Stimulated activated effector memory CD8-positive, alpha-beta T cell treated with anti-CD3 and anti-CD28 coated beads, Interleukin-12 subunit alpha, Interleukin-12 subunit beta, amount 100 ng/mL, for 72 hours (primary cell): ENCODE data around the gene ESYT2.
A peak's percentile ranks its signal among the peaks of the same experiment; 100 is the strongest.
"Not testable (repeated sequence)": the region's sequence is repeated elsewhere in the genome, so short reads cannot be mapped to it uniquely, and the experiment has no call there.

Source experiments
- ATAC-seq: fragments of 150-1000 bp; cut with Tn5 transposase; 2 replicates; pipeline ENCODE4 v1.10.0; 2021
- DNase-seq, 2 donors: peaks; one replicate each; pipeline ENCODE4 v3.0.0; 2021 to 2022; ENCODE audit warnings: low spot score in 2 of 2
- H3K27ac Mint-ChIP-seq: one replicate; pipeline ENCODE4 v1.8.0; 2022; ENCODE audit warnings: mild to moderate bottlenecking, mixed read lengths
- H3K36me3 Mint-ChIP-seq: one replicate; pipeline ENCODE4 v1.8.0; 2022; ENCODE audit warnings: mild to moderate bottlenecking, mixed read lengths
- H3K4me1 Mint-ChIP-seq: one replicate; pipeline ENCODE4 v1.8.0; 2022; ENCODE audit warnings: mixed read lengths
- H3K4me3 Mint-ChIP-seq: one replicate; pipeline ENCODE4 v1.8.0; 2022; ENCODE audit warnings: mild to moderate bottlenecking, mixed read lengths
- H3K9me3 Mint-ChIP-seq: one replicate; pipeline ENCODE4 v1.8.0; 2022; ENCODE audit warnings: mixed read lengths

Gene ESYT2

DNA sequence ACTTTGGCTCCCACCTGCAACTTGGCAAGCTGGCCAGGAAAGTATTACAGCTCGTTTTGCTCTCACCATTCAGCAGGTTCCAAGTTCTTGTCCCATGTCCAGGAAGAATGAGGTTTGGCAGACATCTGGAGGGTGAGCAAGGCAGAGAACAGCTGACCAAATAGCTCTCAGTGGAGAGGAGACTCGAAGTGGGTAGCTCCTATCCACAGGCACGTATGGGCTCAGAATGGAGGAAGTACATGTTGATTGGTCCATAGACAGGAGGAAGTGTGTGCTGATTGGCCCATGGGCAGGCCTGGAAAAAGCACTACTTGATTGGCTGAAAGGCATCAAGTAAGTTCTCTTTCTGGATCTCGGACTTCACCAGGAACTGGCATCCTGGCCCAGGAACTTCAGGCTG, 121.7 kb downstream of the ESYT2 start:
- H3K9me3 Mint-ChIP-seq, result peaks cover 5% of the 10 kb centered on the region
- peak overlapping the region; percentile 9 for H3K27ac Mint-ChIP-seq
- DNase-seq (no peak), ATAC-seq (no peak)
- H3K4me3 Mint-ChIP-seq, result no peak overlapping the region
- peaks cover 10% of the 10 kb centered on the region for H3K36me3 Mint-ChIP-seq
- peaks cover 42% of the 10 kb centered on the region for H3K4me1 Mint-ChIP-seq

DNA sequence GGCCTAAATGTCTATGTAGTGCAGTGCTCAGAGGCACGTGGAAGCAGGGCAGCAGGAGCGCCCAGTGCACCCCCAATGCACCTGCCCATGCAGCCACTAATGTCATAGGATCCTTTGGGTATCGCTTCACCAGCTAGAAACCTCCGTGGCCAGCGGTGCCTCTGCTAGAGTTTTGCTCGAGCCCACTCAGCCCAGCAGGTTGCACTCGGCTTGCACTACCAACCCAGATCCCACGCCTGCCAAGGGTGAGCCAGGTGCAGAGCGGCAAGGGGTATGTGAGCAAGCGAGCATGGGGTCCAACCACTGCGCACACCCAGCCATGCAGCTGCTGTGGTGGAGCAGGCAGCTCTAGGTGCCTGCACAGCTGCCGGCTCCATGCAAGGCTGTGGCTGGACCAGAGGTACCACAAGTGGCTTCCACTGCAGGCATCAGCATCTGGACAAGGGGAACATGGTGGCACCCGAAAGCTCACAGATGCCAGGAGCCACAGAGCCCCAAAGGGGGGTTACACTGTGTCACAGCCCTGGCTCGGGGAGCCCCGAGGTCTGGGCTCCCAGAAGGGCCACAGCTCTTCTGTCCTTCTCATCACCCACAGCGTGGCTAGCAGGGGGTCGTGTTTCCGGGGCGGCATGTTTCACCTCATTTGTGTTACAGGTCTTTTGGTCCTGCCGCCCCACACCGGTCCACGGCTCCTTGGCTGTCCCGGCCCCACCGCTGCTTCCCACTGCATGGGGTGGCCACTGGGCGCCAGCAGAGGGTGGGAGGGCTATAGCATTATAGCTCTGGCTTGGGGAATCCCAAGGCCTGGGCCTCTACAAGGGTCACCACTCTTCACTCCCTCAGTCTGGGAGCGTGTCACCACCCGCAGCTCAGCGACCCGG, 122.4 kb downstream of the ESYT2 start:
- H3K27ac Mint-ChIP-seq, result no peak overlapping the region
- H3K9me3 Mint-ChIP-seq, result peaks cover 5% of the 10 kb centered on the region
- H3K36me3 Mint-ChIP-seq, result peaks cover 16% of the 10 kb centered on the region
- no peak for ATAC-seq
- H3K4me1 Mint-ChIP-seq, result peaks cover 36% of the 10 kb centered on the region
- peak overlapping the region; percentile 82 for H3K4me3 Mint-ChIP-seq
- no peak for DNase-seq

DNA sequence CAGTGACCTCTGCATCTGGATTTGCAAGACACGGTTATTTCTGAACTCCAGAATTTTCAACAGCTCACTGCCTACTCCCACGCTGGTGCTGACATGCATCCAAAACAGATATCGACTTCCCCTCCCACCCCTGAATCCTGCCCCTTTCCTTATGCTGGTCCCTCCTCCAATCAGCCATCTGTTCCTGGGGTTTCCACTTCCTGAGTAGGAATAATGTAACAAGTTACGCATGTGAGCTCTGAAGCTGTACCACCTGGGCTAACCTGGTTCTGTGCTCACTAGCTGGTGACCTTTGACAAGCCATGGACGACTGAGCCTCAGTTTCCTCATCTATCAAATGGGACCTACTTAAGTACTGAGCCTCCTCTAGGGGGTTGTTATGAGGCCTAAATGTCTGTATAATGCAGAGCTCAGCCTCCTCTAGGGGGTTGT, 123.0 kb downstream of the ESYT2 start:
- DNase-seq (no peak), ATAC-seq (no peak)
- Mint-ChIP-seq H3K9me3 (peaks cover 5% of the 10 kb centered on the region), H3K4me1 (peaks cover 36% of the 10 kb centered on the region), H3K4me3 (peak overlapping the region; percentile 82), H3K27ac (no peak overlapping the region), H3K36me3 (peaks cover 23% of the 10 kb centered on the region)

DNA sequence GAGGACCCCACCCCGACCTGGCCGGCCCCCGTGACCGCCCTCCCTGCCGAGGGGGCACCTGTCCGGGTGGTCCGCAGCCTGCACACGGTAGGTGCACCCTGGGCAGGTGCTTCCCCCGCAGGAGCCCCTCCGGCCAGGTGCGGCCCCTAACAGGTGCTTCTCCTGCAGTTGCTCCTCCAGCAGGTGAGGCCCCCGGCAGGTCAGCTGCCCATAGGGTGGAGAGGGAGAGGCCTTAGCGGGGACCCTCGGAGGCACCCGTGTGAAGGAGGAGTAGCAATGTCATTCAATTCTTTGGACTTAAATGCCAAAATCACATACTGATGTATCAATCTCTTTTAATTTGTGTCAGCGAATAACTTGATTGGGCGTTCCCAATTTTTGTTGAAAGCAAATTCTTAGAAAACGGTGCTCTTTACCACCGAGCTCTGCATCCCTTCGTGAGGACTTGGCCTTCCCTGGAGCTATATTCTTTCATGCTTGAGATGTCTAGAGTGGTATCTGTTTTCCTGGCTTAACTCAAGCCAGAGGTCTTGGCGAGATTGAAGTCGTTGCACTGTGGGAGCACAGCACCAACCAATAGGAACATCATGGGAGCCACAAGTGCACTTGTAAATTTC, 124.0 kb downstream of the ESYT2 start:
- H3K4me3 Mint-ChIP-seq, result peak overlapping the region; percentile 82
- no peak for ATAC-seq
- peaks cover 36% of the 10 kb centered on the region for H3K4me1 Mint-ChIP-seq
- peaks cover 32% of the 10 kb centered on the region for H3K36me3 Mint-ChIP-seq
- peak overlapping the region; percentile 88 for H3K27ac Mint-ChIP-seq
- no peak for DNase-seq
- H3K9me3 Mint-ChIP-seq, result peaks cover 5% of the 10 kb centered on the region

DNA sequence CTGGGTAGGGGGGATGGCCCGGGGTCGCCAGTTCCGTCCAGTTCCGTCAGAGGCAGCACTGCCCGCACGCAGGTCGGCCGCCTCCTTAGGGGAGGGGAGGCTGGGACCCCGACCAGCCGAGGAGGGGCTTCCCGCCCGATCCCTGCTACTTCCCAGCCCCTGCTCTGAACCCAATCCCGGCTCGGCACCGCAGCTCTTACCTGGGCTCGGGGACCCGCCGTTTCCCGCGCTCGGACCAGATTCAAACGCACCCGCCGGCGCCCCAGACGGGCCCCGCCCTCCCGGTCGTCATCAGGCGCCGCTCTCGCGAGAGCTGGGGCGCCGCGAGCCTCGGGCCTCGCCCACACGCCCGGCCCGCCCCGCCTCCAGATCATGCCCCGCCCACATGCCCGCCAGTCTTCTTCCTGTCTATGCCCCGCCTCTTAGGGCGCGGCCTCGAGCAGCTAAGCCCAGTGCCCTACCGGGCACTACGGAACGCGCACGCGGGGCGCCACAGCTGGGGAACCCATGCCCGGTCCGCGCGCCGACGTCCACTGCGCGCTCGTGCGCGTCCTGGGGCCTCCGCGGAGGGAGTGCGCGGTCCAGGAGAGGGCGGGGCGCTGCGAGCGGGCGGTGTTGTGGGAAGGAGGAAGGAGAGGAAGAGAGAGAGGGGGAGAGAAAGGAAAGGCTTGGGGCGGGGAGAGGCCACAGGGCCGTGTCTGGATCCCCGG, 124.6 kb downstream of the ESYT2 start, which contains the start of gene NCAPG2:
TSS of gene NCAPG2 (minus strand) at position 281 of the 710 bp plus-strand sequence. CDS start 2,905 bp downstream, outside the sequence.
- Mint-ChIP-seq H3K9me3 (peaks cover 5% of the 10 kb centered on the region), H3K36me3 (peaks cover 39% of the 10 kb centered on the region), H3K4me3 (peak within 1 kb of the TSS; percentile 82), H3K27ac (peak within 1 kb of the TSS; percentile 88), H3K4me1 (peaks cover 34% of the 10 kb centered on the region)
- DNase-seq, result peak; percentile 93 to 96
- peak; percentile 98 for ATAC-seq

DNA sequence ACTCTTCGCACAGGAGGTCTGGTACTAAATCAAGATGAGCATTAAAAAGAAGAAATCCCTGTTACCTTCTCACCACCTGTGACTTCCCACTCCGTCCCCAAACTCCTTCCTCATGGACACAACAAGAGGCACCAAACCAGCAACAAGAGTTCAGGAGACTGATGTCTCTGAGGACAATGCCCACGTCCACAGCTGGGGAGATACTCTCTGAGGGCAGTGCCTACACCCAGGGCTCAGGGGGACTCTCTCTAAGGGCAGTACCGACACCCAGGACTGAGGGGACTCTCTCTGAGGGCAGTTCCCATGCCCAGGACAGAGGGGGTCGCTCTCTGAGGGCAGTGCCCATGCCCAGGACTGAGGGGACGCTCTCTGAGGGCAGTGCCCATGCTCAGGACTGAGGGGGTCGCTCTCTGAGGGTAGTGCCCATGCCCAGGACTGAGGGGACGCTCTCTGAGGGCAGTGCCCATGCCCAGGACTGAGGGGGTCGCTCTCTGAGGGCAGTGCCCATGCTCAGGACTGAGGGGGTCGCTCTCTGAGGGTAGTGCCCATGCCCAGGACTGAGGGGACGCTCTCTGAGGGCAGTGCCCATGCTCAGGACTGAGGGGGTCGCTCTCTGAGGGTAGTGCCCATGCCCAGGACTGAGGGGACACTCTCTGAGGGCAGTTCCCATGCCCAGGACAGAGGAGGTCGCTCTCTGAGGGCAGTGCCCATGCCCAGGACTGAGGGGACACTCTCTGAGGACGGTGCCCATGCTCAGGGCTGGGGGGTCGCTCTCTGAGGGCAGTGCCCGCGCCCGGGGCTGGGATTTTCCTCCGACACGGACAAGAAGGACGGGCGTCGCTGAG, 125.4 kb downstream of the ESYT2 start:
- H3K27ac Mint-ChIP-seq, result peak overlapping the region; percentile 88
- not testable (repeated sequence) for DNase-seq, H3K9me3 Mint-ChIP-seq, ATAC-seq
- H3K36me3 Mint-ChIP-seq, result peaks cover 47% of the 10 kb centered on the region
- peak overlapping the region; percentile 82 for H3K4me3 Mint-ChIP-seq
- peaks cover 34% of the 10 kb centered on the region for H3K4me1 Mint-ChIP-seq

DNA sequence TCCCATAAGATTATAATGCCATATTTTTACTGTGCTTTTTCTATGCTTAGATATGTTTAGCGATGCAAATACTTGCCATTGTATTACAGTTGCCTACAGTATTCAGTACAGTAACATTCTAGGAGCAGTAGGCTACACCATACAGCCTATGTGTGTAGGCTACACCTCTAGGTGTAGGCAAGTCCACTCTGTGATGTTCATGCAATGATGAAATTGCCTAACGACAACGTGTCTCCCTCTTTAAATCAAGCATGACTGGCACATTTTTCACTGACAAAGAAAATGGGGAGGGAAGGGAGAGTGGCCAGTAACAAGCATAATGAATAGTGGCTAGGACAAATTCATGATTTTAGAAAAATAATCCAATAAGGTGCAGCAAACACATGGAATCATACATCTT, 126.4 kb downstream of the ESYT2 start:
- DNase-seq (no peak), ATAC-seq (no peak)
- Mint-ChIP-seq H3K27ac (peak overlapping the region; percentile 79), H3K36me3 (peaks cover 54% of the 10 kb centered on the region), H3K4me3 (peak overlapping the region; percentile 82), H3K4me1 (peaks cover 34% of the 10 kb centered on the region), H3K9me3 (peaks cover 3% of the 10 kb centered on the region)

DNA sequence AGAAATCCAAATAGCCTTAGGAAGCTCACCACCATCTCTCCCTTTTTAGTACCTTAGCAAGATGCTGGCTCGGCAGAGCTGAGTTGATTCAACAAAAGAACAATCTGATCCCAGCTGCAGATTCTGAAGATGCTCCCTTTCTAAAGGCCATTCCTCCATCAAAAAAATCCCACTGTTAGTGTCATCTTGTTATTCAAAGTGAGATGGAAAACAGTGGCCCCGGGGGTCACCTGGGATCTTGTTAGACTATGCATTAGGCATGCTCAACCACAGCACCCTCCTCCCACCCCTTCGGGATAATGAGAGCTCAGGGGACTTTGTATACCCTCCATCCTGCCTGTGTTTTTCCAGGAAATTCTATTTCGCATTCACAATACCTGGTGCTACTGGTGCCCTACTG, 127.1 kb downstream of the ESYT2 start:
- H3K27ac Mint-ChIP-seq, result no peak overlapping the region
- H3K4me1 Mint-ChIP-seq, result peaks cover 34% of the 10 kb centered on the region
- H3K9me3 Mint-ChIP-seq, result no peaks in the 10 kb centered on the region
- H3K4me3 Mint-ChIP-seq, result peak overlapping the region; percentile 82
- H3K36me3 Mint-ChIP-seq, result peaks cover 60% of the 10 kb centered on the region
- DNase-seq, result no peak
- ATAC-seq, result no peak

DNA sequence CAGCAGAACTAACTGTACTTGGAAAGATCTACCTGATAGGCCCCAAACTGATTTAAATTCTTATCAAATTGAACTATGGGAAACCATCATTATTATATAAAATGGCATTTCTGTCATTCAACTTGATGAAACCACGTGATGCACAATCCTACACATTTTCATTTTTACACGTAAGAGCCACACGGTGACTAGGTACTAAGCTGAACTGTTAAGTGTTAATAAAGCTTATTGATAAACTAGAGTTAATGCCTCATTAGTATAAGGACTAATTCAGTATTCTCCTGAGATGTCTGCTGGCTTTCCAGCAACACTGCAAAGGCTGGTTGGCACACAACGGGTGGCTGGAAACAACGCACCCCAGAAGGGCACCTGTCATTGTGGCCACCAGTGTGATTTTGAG, 129.3 kb downstream of the ESYT2 start:
- Mint-ChIP-seq H3K9me3 (no peaks in the 10 kb centered on the region), H3K27ac (no peak overlapping the region), H3K36me3 (peaks cover 82% of the 10 kb centered on the region), H3K4me3 (no peak overlapping the region), H3K4me1 (peaks cover 27% of the 10 kb centered on the region)
- DNase-seq (no peak), ATAC-seq (no peak)

DNA sequence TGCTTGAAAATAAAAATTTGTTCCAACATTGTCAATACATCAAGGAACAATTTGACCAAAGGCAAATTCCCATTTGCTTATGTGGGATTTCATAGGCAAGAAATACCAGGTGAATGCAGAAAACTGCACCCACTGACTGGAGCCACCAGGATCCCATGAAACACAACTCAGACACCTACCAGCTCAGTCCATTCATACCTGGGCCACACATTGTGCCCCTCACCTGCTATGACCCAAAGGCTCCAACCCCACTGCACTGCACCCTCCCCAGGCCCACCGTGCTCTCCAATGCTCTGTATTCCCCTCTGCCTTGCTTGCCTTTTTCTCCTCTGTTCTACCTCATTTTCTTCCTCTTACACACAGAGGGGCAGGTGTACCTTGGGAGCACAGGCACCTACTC, 130.0 kb downstream of the ESYT2 start:
- Mint-ChIP-seq H3K4me1 (peaks cover 27% of the 10 kb centered on the region), H3K36me3 (peaks cover 84% of the 10 kb centered on the region)
- no peak for ATAC-seq

DNA sequence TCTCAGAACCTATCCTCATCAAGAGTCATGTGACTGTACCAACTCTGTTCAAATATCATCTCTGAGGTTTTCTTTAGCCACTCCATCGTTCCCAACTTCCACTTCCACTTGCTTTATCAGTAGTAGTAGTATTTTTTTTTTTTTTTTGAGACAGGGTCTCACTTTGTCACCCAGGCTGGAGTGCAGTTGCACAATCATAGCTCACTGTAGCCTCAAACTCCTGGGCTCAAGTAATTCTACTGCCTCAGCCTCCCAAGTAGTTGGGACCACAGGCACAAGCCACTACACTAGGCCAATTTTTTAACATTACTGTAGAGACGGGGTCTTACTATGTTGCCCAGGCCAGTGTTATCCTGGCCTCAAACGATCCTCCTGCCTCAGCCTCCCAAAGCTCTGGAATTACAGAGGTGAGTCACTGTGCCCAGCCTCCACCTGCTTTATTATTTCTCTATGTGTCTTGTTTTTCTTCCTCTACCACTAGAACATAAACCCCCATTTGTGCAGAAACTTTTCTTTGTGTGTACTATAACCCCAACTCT, 130.6 kb downstream of the ESYT2 start:
- ATAC-seq, result no peak
- Mint-ChIP-seq H3K9me3 (no peaks in the 10 kb centered on the region), H3K4me3 (no peak overlapping the region), H3K27ac (no peak overlapping the region), H3K4me1 (peaks cover 25% of the 10 kb centered on the region), H3K36me3 (peaks cover 86% of the 10 kb centered on the region)
- DNase-seq, result no peak

More for the DNA sequence above, 130.0 kb downstream of the ESYT2 start:
- DNase-seq, result no peak
- H3K27ac Mint-ChIP-seq, result no peak overlapping the region
- H3K9me3 Mint-ChIP-seq, result no peaks in the 10 kb centered on the region
- H3K4me3 Mint-ChIP-seq, result no peak overlapping the region

DNA sequence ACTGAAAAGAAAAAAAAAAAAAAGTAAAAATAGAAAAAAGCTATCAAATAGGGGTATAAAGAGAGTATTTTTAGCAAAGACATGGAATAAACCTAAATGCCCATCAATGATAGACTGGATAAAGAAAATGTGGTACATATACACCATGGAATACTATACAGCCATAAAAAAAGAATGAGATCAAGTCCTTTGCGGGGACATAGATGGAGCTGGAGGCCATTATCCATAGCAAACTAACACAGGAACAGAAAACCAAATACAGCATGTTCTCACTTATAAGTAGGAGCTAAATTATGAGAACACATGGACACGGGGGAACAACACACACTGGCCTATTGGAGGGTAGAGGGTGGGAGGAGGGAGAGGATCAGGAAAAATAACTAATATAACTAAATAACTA, 131.7 kb downstream of the ESYT2 start:
- not testable (repeated sequence) for ATAC-seq, H3K4me3 Mint-ChIP-seq, DNase-seq, H3K9me3 Mint-ChIP-seq, H3K27ac Mint-ChIP-seq
- H3K4me1 Mint-ChIP-seq, result peaks cover 14% of the 10 kb centered on the region
- peaks cover 88% of the 10 kb centered on the region for H3K36me3 Mint-ChIP-seq

DNA sequence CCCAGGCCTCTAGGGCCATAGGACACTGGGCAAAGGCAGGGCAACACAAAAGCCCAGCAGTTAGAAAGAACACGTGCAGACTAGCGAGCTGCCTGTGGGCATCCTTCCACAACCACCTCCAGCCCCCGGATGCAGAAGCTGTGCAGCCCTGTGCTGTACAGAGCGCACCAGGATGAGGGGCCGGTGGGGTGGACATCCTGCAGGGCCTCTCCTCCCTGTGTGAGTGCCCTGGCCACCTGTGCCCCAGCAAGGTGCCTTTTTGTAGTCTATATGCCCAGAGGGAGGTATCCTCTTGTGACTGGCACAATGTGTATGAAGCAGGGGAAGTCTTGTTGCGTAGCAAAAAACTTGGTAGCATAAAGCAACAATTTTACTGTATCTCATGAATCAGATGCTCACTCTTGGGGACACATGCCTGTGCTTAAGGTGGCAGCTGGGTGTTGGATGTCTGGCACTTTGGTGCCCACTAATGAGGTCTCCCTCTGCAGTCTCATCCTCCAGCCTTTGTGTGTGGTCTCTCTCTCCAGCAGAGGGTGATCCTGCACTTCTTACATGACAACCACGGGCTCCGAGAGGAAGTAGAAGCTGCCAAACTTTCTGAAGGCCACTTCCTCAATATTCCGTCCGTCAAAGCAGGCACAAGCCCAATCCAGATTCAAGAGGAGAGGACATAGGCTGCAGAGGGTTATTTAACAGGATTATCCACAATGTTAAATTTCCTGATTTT, 133.4 kb downstream of the ESYT2 start:
- H3K9me3 Mint-ChIP-seq, result no peaks in the 10 kb centered on the region
- peaks cover 87% of the 10 kb centered on the region for H3K36me3 Mint-ChIP-seq
- H3K4me3 Mint-ChIP-seq, result no peak overlapping the region
- DNase-seq (no peak), ATAC-seq (peak; percentile 79)
- H3K4me1 Mint-ChIP-seq, result peaks cover 8% of the 10 kb centered on the region
- H3K27ac Mint-ChIP-seq, result peak overlapping the region; percentile 33

DNA sequence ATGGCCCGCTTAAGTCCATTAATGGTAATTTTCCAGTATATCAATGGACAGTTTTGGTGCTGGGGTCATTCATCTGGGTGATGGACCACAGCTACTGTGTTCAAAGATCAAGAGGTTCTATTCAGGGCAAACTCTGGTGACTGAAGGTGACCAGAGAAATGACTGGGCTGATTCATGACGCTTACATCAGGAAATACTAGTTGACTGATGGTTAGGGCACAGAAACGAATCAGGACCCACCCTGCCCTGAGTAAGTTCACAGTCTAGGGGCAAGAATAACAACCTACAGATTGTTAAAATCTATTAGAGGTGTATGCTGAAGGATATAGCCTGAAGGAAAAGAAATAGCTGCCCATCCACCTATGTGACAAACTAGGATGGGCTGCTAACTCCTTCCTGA, 134.3 kb downstream of the ESYT2 start:
- ATAC-seq (peak; percentile 65), DNase-seq (no peak)
- H3K9me3 Mint-ChIP-seq, result no peaks in the 10 kb centered on the region
- H3K27ac Mint-ChIP-seq, result peak overlapping the region; percentile 33
- no peak overlapping the region for H3K4me3 Mint-ChIP-seq
- H3K36me3 Mint-ChIP-seq, result peaks cover 87% of the 10 kb centered on the region
- H3K4me1 Mint-ChIP-seq, result peaks cover 5% of the 10 kb centered on the region
